ENCODE results near the gene VSIG10.
"Not testable (repeated sequence)": the region's sequence is repeated elsewhere in the genome, so short reads cannot be mapped to it uniquely, and the experiment has no call there.

VSIG10 gene, protein sequence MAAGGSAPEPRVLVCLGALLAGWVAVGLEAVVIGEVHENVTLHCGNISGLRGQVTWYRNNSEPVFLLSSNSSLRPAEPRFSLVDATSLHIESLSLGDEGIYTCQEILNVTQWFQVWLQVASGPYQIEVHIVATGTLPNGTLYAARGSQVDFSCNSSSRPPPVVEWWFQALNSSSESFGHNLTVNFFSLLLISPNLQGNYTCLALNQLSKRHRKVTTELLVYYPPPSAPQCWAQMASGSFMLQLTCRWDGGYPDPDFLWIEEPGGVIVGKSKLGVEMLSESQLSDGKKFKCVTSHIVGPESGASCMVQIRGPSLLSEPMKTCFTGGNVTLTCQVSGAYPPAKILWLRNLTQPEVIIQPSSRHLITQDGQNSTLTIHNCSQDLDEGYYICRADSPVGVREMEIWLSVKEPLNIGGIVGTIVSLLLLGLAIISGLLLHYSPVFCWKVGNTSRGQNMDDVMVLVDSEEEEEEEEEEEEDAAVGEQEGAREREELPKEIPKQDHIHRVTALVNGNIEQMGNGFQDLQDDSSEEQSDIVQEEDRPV

DNA sequence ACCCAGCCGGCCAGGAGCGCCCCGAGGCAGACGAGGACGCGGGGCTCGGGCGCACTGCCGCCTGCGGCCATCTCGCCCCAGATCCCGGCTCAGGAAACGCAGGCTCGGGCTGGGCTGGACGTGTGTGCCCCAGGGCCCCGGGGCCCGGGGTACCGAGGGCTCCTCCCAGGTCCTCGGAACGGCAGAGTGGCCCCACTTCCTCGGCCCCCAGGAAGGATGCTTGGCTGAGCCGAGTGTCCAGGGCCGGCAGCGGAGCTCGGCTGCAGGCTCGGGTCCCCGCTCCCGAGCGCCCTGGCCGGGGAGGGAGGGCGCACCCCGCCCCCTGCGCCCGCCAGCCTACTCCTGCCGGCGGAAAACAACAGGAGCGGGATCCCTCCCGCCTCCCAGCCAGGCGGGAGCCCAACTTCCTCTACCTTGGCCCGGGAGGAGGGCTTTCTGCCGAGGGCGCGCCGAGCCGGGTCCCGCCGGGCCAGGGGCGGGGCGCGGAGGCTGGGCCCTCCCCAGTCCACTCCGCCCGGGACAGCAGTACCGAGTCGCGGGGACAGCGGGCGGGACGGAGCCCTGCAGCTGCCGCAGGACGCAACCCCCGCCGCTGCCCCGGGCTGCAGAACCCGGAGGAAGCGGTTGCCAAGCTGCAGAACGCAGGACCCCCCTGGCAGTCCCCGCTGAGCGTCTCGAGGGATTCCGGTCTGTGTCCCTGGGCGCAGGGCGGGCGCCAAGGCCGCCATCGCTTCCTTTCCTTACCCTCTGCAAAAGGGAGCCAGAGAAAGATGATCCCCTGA lies at the start of gene VSIG10:
TSS of gene VSIG10 (minus strand) at position 411 of the 782 bp plus-strand sequence. CDS start at position 71, 340 bp downstream.
- no peak for DNase-seq

DNA sequence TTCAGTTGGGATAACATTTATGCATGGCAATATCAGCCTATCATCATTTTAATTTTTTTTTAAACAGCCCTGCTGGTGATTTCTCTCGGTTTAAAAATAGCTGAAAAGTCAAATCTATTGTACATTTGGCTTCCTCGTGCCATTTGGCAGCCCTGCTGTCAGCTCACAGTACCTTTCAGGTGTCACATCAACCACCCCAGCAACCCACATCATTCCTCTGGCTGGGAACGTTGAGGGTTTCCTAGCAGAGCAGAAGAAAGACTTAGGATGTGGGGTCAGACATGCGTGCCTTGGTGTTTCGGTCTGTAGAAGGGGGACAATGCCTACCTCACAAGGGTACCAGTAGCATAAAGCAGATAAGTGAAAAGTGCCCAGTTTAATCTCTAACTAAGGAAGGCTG lies 47.9 kb upstream of the VSIG10 start:
- no peak for DNase-seq

DNA sequence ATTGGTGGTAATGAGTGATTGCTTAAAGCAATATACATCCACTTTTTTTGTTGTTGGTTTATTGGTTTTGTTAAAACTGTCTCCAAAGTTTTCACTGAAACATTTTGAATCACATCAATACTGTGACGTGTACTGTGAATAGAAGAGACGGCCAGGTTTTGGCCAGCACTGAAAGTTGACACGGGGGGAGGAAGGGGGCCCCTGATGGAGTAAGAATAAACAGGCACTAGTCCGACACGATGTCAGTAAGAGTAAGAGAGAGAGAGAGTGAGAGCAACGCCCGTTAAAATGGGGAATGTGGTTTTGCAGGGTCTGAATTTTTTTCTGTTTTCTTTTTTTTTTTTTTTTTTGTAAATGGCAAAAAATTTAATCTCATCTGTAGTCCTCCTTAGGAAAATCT lies 46.8 kb upstream of the VSIG10 start:
- no peak for DNase-seq

DNA sequence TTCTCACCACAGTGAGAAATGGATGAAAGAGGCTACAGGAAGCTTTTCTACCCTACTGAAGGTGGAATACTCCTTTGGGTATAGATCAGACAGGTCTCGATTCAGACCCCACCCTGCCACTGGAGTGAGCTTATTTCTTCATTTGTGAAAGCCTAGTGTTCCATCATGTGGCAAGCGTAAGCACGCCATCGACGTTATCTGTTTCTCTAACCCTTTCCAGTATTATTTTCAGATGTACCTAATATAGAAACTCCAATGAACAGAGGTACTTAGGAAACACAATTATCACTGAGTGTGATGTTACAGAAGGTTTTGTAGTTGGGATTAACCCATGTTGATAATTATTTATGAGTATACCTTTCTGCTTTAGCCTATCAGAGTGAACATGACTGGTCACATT lies 44.5 kb upstream of the VSIG10 start:
- DNase-seq: no peak

DNA sequence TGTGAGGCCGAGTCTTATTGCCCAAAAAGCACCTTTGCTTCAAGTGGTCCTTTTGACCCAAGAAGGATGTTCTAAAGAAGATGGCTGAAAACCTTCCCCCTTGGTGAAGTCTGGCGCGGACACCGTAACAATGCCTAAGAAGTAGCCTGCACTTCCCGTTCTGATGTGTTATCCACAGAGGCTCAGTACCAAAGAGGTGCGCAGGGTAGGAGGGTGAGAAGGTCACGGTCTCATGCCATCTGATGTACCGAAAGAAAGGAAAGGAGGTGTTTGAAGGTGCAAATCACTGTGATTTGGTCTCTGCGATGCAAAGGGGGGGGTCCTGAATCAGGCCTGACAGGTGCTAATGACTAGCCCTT lies 42.0 kb upstream of the VSIG10 start:
- no peak for DNase-seq

DNA sequence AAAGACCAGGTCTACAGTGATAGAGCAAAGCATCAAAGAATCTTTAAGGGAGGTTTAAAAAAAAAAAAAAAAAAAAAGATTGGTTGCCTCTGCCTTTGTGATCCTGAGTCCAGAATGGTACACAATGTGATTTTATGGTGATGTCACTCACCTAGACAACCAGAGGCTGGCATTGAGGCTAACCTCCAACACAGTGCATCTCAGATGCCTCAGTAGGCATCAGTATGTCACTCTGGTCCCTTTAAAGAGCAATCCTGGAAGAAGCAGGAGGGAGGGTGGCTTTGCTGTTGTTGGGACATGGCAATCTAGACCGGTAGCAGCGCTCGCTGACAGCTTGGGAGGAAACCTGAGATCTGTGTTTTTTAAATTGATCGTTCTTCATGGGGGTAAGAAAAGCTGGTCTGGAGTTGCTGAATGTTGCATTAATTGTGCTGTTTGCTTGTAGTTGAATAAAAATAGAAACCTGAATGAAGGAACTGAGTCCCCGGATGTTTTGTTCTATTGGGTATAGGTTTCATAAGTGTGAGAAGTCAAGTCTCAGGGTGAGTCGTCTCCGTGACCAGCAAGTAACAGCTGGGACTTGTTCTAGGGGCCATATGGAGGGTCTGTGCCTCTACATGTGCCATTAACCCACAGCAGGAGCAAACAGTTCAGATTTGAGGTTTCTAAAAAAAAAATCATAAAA lies 41.4 kb upstream of the VSIG10 start:
- DNase-seq: no peak

DNA sequence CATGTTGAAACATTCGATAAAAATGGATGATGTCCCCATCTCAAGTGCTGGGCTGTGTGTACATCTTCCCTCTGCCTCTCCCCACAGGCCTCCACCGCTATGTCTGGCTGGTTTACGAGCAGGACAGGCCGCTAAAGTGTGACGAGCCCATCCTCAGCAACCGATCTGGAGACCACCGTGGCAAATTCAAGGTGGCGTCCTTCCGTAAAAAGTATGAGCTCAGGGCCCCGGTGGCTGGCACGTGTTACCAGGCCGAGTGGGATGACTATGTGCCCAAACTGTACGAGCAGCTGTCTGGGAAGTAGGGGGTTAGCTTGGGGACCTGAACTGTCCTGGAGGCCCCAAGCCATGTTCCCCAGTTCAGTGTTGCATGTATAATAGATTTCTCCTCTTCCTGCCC lies 40.7 kb upstream of the VSIG10 start:
- DNase-seq: no peak

DNA sequence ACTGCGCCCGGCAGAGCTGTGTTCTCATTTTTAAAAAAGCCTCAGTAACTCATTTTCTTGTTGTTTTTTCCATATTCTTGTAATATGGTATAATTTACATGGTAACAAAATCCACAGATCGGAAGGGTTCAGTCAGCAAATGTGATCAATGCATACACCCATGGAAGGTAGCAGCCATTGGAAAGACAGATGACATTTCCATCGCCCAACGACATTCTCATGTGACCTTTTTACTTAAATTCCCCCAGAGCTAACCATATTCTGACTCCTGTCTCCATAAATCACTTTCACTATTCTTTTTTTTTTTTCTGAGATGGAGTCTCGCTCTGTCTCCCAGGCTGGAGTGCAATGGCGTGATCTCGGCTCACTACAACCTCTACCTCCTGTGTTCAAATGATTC lies 37.0 kb upstream of the VSIG10 start:
- no peak for DNase-seq

DNA sequence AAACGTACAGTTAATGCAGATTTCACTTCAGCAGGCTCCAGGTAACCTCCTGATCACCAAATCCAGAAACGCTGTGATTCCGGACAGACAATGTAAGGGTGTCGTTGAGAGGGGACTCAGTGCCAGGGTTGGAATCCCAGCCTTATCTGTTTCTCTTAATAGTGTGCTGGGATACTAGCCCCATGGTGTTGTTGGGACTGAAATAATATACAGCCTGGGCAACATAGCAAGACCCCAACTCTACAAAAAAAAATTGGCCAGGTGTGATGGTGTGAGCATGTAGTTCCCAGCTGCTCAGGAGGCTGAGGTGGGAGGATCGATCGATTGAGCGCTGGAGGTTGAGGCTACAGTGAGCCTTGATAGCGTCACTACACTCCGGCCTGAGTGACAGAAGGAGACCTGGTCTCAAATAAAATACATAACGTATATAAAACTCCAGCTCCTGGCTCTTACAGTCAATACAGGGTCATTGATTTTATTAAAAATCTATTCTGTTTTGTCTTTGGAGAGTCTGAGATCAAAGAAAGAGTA lies 33.4 kb upstream of the VSIG10 start:
- DNase-seq: no peak

DNA sequence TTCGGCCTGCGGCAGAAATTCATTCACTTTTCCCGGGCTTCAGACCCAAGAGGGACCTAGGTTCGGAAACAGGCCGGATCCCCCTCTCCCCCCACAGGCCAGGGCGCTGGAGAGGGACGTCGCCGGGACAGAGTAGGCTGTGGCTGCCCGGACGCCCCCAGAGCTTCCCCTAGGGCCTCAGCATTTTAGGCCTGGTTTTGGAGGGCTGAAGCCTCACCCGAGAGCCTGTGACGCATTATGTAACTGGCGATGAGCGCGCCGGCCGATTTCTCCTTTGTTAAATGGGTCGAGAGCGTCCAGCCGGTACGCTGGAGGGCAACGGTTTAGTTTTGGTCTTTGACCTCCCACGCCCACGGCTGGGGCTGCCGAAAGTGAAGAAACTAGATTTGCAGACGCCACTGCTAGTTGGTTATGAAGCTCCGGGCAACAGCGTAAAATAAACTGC lies 32.8 kb upstream of the VSIG10 start:
- DNase-seq: no peak

DNA sequence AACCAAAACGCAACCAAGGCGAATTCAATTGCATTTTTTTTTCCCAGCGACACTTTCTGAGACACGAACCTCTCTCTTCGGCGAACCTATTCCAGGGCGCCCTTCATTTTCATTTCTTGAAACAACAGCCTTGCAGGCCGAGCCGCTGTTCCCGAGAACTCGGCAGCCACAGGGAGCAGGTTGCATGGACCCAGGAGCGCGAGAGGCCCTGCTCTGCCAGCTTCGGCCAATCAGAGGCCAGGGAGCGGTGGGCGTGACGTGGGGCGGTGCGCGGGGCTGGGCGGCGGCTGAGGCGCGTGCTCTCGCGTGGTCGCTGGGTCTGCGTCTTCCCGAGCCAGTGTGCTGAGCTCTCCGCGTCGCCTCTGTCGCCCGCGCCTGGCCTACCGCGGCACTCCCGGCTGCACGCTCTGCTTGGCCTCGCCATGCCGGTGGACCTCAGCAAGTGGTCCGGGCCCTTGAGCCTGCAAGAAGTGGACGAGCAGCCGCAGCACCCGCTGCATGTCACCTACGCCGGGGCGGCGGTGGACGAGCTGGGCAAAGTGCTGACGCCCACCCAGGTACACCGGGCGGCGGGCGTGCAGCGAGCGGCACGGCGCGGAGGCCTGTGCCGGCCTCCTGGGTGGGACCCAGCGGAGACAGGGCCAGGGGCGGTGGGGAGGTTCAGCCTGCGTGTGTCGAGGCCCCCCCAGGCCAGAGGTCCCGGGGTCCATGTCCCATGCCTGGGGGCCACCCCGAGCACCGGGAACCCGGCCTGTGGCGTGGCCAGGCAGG lies 32.2 kb upstream of the VSIG10 start, which contains the start of gene PEBP1:
TSS of gene PEBP1 (plus strand) at position 337 of the 771 bp plus-strand sequence. CDS start at position 423, 86 bp downstream.
- DNase-seq: peak; percentile 77

DNA sequence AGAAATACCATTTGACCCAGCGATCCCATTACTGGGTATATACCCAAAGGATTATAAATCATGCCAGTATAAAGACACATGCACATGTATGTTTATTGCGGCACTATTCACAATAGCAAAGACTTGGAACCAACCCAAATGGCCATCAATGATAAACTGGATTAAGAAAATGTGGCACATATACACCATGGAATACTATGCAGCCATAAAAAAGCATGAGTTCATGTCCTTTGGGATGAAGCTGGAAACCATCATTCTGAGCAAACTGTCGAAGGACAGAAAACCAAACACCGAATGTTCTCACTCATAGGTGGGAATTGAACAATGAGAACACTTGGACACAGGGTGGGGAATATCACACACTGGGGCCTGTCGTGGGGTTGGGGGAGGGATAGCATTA lies 25.6 kb upstream of the VSIG10 start:
- not testable (repeated sequence) for DNase-seq

DNA sequence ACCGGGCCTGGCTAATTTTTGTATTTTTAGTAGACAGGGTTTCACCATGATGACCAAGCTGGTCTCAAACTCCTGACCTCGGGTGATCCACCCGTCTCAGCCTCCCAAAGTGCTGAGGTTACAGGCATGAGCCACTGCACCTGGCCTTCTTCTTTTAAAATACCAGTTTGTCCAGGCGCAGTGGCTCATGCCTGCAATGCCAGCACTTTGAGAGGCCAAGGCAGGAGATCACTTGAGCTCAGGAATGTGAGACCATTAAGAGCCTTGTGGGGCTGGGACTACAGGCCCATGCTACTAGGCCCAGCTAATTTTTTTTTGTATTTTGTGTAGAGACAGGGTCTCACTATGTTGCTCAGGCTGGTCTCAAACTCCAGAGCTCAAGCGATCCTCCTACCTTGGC lies 24.1 kb upstream of the VSIG10 start:
- no peak for DNase-seq

DNA sequence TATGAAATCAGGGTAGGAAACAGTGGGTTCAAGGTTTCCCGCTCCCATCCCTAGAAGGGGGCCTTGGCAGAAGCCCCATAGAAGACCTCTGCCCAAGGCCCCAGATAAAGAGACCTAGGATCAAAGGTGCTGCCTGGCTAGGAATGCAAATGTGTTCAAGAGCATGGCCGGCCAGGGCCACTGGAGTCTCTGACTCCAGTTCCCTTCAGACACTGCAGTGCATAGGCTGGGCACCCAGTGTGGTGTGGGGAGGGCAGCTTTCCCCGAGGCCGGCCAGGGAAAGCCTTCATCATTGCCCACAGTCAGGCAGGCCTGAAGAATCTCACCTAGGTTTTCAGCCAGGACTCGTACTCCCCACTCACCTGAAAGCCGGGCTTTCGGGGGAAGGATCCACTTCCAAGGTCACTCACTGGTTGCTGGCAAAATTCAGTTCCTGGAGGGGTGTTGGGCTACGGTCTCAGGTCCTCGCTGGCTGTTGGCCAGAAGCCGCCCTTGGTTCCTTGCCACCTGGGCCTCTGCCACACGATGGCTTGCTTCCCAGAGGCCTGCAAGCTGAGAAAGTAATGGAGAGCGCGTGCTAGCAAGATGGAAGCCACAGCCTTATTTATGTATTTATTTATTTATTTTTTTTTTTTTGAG lies 22.4 kb upstream of the VSIG10 start:
- no peak for DNase-seq

DNA sequence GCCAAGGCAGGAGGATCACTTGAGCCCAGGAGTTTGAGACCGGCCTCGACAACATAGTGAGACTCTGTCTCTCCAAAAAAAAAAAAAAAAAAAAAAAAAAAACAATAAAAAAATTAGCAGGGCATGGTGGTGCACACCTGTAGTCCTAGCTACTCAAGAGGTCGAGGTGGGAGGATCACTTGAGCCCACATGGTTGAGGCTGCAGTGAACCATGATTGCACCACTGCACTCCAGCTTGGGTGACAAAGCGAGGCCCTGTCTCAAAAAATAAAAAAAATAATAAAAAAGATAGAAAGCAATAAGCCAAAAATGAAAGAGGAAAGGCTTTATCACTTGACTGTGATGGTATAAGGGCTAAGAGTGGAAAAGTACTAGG lies 21.9 kb upstream of the VSIG10 start:
- no peak for DNase-seq

DNA sequence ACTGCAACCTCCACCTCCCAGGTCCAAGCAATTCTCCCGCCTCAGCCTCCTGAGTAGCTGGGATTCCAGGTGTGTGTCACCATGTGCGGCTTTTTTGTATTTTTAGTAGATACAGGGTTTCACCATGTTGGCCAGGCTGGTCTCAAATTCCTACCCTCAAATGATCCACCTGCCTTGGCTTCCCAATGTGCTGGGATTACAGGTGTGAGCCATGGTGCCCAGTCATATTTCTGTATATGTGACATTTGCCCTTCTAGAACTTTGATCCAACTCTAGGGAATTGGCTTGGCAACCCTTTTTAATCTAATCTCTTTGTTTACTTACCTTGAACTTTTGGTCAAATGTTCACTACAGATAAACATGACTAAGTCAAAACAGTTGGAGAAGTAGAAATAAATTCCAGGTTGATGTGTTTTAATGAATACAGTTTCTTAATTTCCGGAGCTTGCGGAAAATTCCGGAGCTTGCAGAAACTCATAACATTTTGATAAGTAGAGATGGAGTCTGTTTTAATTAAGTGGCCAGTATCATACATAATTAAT lies 20.6 kb upstream of the VSIG10 start:
- no peak for DNase-seq

DNA sequence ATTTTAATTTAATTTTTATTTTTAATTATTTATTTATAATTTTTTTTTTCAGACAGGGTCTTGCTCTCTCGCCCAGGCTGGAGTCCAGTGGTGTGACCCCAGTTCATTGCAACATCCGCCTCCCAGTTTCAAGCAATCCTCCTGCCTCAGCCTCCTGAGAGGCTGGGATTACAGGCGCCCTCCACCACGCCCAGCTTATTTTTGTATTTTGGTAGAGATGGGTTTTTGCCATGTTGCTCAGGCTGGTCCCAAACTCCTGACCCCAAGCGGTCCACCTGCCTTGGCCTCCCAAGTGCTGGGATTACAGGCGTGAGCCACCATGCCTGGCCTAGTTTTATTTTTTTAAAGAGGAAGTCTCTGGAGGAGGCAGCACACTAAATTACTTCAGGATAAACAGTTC lies 18.5 kb upstream of the VSIG10 start:
- no peak for DNase-seq

DNA sequence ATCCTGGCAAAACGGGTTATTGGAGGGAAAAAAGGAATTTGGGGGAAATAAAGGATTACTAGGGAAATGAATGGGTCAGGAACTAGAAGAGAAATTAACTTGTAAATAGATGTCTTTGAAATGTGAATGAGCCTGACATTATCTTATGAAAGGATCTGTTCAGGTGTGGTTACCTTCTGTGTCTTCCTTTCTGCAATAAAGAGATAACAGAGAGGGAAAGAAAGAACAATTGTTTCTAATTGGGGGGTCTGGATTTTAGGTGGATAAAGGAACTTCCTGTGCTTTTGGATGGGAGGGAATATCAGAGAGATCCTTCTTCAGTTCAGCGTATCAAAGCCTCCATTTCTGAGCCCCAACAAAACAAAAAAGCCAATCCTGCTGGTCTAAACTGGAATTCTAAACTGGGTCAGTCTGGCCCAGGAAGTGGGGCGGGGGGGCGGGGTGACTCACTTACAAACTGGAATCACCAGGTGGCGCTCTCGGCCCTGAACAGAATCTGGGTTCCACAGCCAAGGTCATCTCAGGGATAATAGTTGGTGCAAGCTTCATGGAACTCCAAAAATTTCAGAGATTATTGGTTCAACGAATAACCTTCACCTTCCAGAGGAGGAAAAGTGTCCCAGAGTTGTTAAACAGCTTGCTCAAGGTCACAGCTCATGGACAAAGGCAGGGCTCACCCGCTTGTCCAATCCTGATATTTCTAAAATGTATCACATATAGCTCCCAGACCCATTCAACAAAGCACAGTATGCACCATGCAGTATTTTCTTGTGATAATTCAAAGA lies 17.0 kb upstream of the VSIG10 start:
- DNase-seq: peak; percentile 40

DNA sequence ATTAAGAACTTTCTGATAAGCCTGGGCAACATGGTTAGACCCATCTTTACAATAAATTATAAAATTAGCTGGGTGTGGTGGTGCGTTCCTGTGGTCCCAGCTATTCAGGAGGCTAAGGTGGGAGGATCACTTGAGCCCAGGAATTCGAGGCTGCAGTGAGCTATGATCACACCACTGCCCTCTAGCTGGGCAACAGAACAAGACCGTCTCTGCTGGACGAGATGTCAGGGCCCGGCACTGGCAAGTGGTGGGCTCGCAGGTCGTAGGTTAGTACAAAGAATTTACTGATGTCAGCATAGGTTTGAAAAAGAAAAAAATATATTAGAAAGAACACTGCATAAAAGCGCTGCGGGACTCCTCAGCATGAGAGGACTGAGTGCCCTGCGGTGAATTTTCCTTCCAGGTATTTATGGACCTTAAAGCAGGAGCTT lies 15.7 kb upstream of the VSIG10 start:
- no peak for DNase-seq

DNA sequence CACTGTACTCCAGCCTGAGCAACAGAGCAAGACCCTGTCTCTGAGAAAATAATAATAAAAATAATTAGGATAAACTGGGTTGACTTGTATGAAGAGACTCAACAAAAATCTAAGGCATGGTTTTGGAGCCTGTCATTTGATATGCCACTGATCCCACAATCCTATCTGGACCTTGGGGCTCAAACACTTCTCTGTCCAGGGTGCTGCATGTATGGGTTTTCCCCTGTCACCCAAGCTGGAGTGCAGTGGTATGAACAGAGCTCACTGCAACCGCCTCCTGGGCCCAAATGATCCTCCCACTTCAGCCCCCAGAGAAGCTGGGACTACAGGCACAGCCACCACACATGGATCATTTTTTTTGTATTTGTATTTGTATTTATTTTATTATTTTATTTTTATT lies 5.3 kb upstream of the VSIG10 start:
- DNase-seq: no peak

DNA sequence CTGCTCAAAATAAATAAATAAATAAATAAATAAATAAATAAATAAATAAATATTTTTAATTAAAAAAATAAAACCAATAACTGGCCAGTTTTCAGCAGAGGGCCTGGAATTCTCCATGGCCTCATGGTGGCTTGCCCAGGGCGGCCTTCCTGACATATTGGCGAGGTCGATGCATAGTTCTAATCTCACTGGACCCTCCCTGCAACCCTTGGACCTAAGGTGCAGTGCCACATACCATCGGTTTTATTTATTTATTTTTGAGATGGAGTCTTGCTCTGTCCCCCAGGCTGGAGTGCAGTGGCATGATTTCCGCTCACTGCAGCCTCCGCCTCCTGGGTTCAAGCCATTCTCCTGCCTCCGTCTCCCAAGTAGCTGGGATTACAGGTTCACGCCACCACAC lies 3.9 kb upstream of the VSIG10 start:
- no peak for DNase-seq
